Caco-2 (cell line): Measurements from ENCODE around the gene PCNX1. TPM values are rescaled to one million over a fixed set of nuclear protein-coding genes. Genes with fewer than 3 reads are reported as not detected.

Source experiments
- BruUV-seq: library from RNA; stranded (reverse); fragments of 400-500 nt; replicated peaks from 2 replicates; lab custom pipeline; 2021; lab: Mats Ljungman, UMichigan
- CTCF ChIA-PET: fragments of 300-600 bp; sonication (Branson Sonifier 250); formaldehyde crosslinking; loops from one replicate; lab custom pipeline; 2022; ENCODE audit warnings: antibody characterized with exemption; lab: Charles Lee
- POLR2A ChIA-PET: fragments of 300-600 bp; sonication (Branson Sonifier 250); formaldehyde crosslinking; loops from one replicate; lab custom pipeline; 2022; ENCODE audit warnings: antibody characterized with exemption; lab: Charles Lee
- DNase-seq, 2 experiments: peaks; one replicate each; pipeline versions ENCODE4 v3.0.0 to v3.0.0-alpha.2; 2020 to 2022
- H3K27me3 ChIP-seq: replicated peaks from 2 replicates; pipeline ENCODE4 v1.6.0; 2011; ENCODE audit warnings: low read length; ENCODE audit not compliant: control insufficient read depth, insufficient read depth
- H3K36me3 ChIP-seq: 2 replicates; pipeline ENCODE4 v1.5.1; 2011; ENCODE audit warnings: low read length; ENCODE audit not compliant: control insufficient read depth, insufficient read depth
- H3K4me1 ChIP-seq: fragments of 250-450 bp; sonication (Bioruptor Pico); 2 replicates; pipeline ENCODE4 v1.5.1; 2020; ENCODE audit warnings: mild to moderate bottlenecking
- H3K4me3 ChIP-seq: 2 replicates; pipeline ENCODE4 v1.5.1; 2011; ENCODE audit warnings: low read depth, mild to moderate bottlenecking, control low read depth, low read length
- H3K9me3 ChIP-seq: fragments of 250-450 bp; sonication (Bioruptor Pico); 2 replicates; pipeline ENCODE4 v1.5.1; 2020; ENCODE audit warnings: mild to moderate bottlenecking, moderate library complexity
- H3K27ac Mint-ChIP-seq: one replicate; pipeline ENCODE4 v1.8.0; 2022; ENCODE audit warnings: mixed read lengths; ENCODE audit not compliant: unreplicated experiment
- H3K27me3 Mint-ChIP-seq: one replicate; pipeline ENCODE4 v1.8.0; 2022; ENCODE audit warnings: mixed read lengths; ENCODE audit not compliant: insufficient read depth, unreplicated experiment
- H3K36me3 Mint-ChIP-seq: one replicate; pipeline ENCODE4 v1.8.0; 2022; ENCODE audit warnings: mild to moderate bottlenecking, mixed read lengths; ENCODE audit not compliant: insufficient read depth, unreplicated experiment
- H3K4me1 Mint-ChIP-seq: one replicate; pipeline ENCODE4 v1.8.0; 2022; ENCODE audit warnings: low read depth, mixed read lengths; ENCODE audit not compliant: unreplicated experiment
- H3K4me3 Mint-ChIP-seq: one replicate; pipeline ENCODE4 v1.8.0; 2022; ENCODE audit warnings: mild to moderate bottlenecking, moderate library complexity, mixed read lengths; ENCODE audit not compliant: unreplicated experiment
- H3K9me3 Mint-ChIP-seq: one replicate; pipeline ENCODE4 v1.8.0; 2022; ENCODE audit warnings: mixed read lengths; ENCODE audit not compliant: unreplicated experiment
- intact Hi-C: fragments of 100-400 bp; cut with micrococcal nuclease; formaldehyde crosslinking; loops from one replicate; pipeline ENCODE4 v1.10.0; 2022; ENCODE audit not compliant: unreplicated experiment
- total RNA-seq: library from RNA; stranded (reverse); gene quantifications from 2 replicates; pipeline ENCODE4 v1.2.3, GENCODE V29; 2022
- TF ChIP-seq, protein P1 (sequence below), 2 experiments: fragments of 200-600 bp in 1 of 2; IDR thresholded peaks; 1 replicate in 1 of 2; 2 replicates in 1 of 2; pipeline versions ENCODE4 v1.5.1 to v1.8.0; 2011 to 2022; ENCODE audit warnings: antibody characterized with exemption in 1 of 2, control low read depth in 1 of 2, inconsistent platforms in 1 of 2, low read depth in 1 of 2, low read length in 1 of 2, mild to moderate bottlenecking in 1 of 2, moderate library complexity in 1 of 2; ENCODE audit not compliant: insufficient read depth in 1 of 2, severe bottlenecking in 1 of 2, unreplicated experiment in 1 of 2

Gene PCNX1
- total RNA-seq, 1 experiment from 2014 or later: 29.0 TPM

DNA sequence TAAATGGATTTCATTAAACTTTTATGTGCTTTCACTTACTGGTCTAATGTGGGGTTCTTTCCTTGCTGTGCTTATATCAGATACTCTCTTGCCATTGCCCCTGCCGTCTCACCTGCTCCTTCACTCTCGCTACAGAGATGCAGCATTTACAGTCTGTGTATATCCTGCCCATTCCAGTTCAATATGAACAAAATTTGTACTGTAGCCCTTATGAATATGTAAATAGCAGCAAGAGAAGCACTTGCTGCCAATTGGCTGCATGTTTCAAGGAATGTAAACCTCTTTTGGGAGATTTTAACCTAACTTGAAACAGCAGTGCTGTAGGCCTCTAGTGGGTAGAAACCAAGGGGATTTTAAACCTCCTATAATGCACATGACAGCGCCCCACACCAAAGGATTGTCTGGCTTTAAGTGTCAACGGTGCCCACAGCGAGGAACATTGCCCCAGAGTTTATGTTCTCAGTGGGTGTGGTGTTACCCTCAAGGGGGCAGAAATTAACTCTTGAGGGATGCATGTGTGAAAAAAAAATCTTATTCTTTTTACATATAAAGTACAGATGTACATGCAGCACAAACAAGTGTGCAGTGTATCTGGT, 19.1 kb downstream of the PCNX1 start:
- Mint-ChIP-seq H3K4me1 (no peaks in the 10 kb centered on the region), H3K9me3 (no peaks in the 10 kb centered on the region)

DNA sequence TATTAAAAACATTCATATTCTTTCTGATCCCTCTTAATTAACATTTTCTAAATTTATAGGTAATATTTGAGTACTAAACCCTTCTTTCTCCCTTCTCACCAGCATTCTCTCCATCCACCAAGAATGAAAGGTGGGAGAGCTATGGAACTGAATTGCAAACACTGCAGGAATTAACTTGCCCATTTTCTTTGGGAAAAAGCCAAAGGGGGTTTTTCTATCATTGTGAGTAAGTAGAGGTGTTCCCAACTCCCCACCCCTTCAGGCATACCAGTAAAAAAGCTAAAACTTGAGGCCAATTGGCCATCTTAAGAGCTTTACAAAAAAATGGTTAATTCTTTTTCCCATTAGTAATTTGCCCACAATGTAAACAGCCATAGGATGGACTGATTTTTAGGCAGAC, 23.7 kb downstream of the PCNX1 start:
- no peak for DNase-seq
- Mint-ChIP-seq H3K27me3 (no peaks in the 10 kb centered on the region), H3K27ac (no peak overlapping the region), H3K4me3 (no peak overlapping the region), H3K4me1 (no peaks in the 10 kb centered on the region), H3K9me3 (no peaks in the 10 kb centered on the region), H3K36me3 (no peaks in the 10 kb centered on the region)
- ChIA-PET POLR2A (no interaction called here), CTCF (no interaction called here)
- H3K4me3 ChIP-seq: no peak overlapping the region
- H3K36me3 ChIP-seq: no peaks in the 10 kb centered on the region
- no TSS peak for BruUV-seq
- no peaks in the 10 kb centered on the region for H3K9me3 ChIP-seq
- no peaks in the 10 kb centered on the region for H3K4me1 ChIP-seq
- intact Hi-C loops: no loop called here
- H3K27me3 ChIP-seq: no peaks in the 10 kb centered on the region
- TF ChIP-seq, protein P1, sequence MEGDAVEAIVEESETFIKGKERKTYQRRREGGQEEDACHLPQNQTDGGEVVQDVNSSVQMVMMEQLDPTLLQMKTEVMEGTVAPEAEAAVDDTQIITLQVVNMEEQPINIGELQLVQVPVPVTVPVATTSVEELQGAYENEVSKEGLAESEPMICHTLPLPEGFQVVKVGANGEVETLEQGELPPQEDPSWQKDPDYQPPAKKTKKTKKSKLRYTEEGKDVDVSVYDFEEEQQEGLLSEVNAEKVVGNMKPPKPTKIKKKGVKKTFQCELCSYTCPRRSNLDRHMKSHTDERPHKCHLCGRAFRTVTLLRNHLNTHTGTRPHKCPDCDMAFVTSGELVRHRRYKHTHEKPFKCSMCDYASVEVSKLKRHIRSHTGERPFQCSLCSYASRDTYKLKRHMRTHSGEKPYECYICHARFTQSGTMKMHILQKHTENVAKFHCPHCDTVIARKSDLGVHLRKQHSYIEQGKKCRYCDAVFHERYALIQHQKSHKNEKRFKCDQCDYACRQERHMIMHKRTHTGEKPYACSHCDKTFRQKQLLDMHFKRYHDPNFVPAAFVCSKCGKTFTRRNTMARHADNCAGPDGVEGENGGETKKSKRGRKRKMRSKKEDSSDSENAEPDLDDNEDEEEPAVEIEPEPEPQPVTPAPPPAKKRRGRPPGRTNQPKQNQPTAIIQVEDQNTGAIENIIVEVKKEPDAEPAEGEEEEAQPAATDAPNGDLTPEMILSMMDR (IDR thresholded peaks at IDR 0.05; ENCODE audit: insufficient read depth in 1 of 2, low read depth in 1 of 2, low read length in 1 of 2, severe bottlenecking in 1 of 2, unreplicated experiment in 1 of 2): no peak

More for the DNA sequence above, 19.1 kb downstream of the PCNX1 start:
- Histone ChIP-seq H3K4me3 (no peak overlapping the region), H3K9me3 (no peaks in the 10 kb centered on the region), H3K27me3 (no peaks in the 10 kb centered on the region), H3K36me3 (no peaks in the 10 kb centered on the region), H3K4me1 (no peaks in the 10 kb centered on the region)
- intact Hi-C loops: no loop called here
- Mint-ChIP-seq H3K27me3 (no peaks in the 10 kb centered on the region), H3K27ac (no peak overlapping the region), H3K36me3 (no peaks in the 10 kb centered on the region), H3K4me3 (no peak overlapping the region)
- TF ChIP-seq, protein P1 (IDR thresholded peaks at IDR 0.05; ENCODE audit: insufficient read depth in 1 of 2, low read depth in 1 of 2, low read length in 1 of 2, severe bottlenecking in 1 of 2, unreplicated experiment in 1 of 2): no peak
- POLR2A ChIA-PET: no interaction called here
- no peak for DNase-seq
- CTCF ChIA-PET: no interaction called here
- BruUV-seq: no TSS peak

DNA sequence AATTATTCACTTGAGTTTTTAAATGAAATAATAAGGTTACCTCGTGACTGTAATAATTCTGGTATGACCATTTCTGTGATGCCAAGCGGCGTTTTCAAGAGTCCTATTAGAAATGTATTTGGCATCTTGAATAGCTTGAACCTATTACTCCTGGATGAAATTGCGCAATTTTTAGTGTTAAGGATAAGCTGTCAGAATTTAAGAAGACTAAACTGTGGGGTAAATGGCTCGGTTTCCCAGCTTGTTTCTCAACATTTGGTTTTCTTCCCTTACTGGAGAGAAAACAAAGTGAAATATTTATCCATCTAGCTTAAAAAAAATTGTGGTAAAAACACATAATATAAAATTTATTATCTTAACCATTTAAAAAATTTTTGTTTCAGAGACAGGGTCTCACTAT, 26.8 kb downstream of the PCNX1 start:
- Mint-ChIP-seq H3K36me3 (no peaks in the 10 kb centered on the region), H3K27ac (no peak overlapping the region), H3K27me3 (no peaks in the 10 kb centered on the region), H3K9me3 (peaks cover 5% of the 10 kb centered on the region), H3K4me3 (no peak overlapping the region), H3K4me1 (peaks cover under 1% of the 10 kb centered on the region)
- DNase-seq: no peak
- Histone ChIP-seq H3K4me3 (no peak overlapping the region), H3K36me3 (no peaks in the 10 kb centered on the region), H3K4me1 (no peaks in the 10 kb centered on the region), H3K27me3 (no peaks in the 10 kb centered on the region), H3K9me3 (no peaks in the 10 kb centered on the region)
- intact Hi-C loops: no loop called here
- TF ChIP-seq, protein P1 (IDR thresholded peaks at IDR 0.05; ENCODE audit: insufficient read depth in 1 of 2, low read depth in 1 of 2, low read length in 1 of 2, severe bottlenecking in 1 of 2, unreplicated experiment in 1 of 2): no peak
- ChIA-PET POLR2A (no interaction called here), CTCF (no interaction called here)
- no TSS peak for BruUV-seq
